ENCODE data around the gene NTF4.

DNA sequence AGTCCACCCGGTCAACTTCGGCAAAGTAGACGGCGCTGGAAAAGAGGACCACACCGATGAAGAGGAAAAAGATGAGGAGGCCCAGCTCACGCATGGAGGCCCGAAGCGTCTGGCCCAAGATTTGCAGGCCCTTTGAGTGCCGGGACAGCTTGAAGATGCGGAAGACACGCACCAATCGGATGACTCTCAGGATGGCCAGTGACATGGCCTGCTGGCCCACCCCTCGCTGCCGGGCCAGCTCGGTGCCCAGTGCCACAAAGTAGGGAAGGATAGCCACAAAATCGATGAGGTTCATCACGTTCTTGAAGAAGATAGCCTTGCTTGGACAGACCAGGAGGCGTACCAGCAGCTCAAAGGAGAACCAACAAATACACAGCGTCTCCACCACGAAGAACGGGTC is 5.8 kb upstream of the NTF4 start:
- TF ChIP-seq JUNB (IDR thresholded peaks at IDR 0.05; ENCODE audit: unreplicated experiment) = no peak
- TF ChIP-seq, protein P1, sequence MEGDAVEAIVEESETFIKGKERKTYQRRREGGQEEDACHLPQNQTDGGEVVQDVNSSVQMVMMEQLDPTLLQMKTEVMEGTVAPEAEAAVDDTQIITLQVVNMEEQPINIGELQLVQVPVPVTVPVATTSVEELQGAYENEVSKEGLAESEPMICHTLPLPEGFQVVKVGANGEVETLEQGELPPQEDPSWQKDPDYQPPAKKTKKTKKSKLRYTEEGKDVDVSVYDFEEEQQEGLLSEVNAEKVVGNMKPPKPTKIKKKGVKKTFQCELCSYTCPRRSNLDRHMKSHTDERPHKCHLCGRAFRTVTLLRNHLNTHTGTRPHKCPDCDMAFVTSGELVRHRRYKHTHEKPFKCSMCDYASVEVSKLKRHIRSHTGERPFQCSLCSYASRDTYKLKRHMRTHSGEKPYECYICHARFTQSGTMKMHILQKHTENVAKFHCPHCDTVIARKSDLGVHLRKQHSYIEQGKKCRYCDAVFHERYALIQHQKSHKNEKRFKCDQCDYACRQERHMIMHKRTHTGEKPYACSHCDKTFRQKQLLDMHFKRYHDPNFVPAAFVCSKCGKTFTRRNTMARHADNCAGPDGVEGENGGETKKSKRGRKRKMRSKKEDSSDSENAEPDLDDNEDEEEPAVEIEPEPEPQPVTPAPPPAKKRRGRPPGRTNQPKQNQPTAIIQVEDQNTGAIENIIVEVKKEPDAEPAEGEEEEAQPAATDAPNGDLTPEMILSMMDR (conservative IDR thresholded peaks at IDR 0.05; ENCODE audit: low read depth in 2 of 2) = no peak
- no peak for TF ChIP-seq POLR2AphosphoS5 (IDR thresholded peaks at IDR 0.05; ENCODE audit: low read depth)
- no peak for TF ChIP-seq NANOG (IDR thresholded peaks at IDR 0.05; ENCODE audit: borderline replicate concordance)
- TF ChIP-seq, protein P2, sequence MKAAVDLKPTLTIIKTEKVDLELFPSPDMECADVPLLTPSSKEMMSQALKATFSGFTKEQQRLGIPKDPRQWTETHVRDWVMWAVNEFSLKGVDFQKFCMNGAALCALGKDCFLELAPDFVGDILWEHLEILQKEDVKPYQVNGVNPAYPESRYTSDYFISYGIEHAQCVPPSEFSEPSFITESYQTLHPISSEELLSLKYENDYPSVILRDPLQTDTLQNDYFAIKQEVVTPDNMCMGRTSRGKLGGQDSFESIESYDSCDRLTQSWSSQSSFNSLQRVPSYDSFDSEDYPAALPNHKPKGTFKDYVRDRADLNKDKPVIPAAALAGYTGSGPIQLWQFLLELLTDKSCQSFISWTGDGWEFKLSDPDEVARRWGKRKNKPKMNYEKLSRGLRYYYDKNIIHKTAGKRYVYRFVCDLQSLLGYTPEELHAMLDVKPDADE (IDR thresholded peaks at IDR 0.05) = no peak
- TF ChIP-seq, protein P3, sequence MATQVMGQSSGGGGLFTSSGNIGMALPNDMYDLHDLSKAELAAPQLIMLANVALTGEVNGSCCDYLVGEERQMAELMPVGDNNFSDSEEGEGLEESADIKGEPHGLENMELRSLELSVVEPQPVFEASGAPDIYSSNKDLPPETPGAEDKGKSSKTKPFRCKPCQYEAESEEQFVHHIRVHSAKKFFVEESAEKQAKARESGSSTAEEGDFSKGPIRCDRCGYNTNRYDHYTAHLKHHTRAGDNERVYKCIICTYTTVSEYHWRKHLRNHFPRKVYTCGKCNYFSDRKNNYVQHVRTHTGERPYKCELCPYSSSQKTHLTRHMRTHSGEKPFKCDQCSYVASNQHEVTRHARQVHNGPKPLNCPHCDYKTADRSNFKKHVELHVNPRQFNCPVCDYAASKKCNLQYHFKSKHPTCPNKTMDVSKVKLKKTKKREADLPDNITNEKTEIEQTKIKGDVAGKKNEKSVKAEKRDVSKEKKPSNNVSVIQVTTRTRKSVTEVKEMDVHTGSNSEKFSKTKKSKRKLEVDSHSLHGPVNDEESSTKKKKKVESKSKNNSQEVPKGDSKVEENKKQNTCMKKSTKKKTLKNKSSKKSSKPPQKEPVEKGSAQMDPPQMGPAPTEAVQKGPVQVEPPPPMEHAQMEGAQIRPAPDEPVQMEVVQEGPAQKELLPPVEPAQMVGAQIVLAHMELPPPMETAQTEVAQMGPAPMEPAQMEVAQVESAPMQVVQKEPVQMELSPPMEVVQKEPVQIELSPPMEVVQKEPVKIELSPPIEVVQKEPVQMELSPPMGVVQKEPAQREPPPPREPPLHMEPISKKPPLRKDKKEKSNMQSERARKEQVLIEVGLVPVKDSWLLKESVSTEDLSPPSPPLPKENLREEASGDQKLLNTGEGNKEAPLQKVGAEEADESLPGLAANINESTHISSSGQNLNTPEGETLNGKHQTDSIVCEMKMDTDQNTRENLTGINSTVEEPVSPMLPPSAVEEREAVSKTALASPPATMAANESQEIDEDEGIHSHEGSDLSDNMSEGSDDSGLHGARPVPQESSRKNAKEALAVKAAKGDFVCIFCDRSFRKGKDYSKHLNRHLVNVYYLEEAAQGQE (IDR thresholded peaks at IDR 0.05; ENCODE audit: unreplicated experiment) = no peak
- no peak for TF ChIP-seq CREB1 (CRISPR knock-in tag; IDR thresholded peaks at IDR 0.05; ENCODE audit: low read depth)
- TF ChIP-seq EZH2 (IDR thresholded peaks at IDR 0.05; ENCODE audit: low read depth, unreplicated experiment) = no peak
